Measurements from ENCODE around the gene P2RX5.

DNA sequence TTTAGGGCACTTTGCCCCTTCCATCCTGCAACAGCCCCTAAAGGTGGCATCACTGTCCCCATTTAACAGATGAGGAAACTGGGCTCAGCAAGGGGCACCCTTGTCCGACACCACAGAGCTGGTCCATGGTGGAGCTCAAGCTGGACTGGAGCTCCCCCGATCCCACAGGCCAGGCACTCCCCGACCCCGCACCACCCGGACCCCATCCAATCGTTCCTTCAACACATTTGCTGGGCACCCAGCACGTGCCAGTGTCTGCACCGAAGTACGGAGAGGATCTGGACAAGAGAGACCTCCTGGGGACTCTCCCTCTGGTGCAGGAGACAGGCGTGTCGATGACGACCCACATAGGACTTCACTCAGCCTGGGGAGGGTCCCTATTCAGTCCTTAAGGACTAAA lies 13.9 kb downstream of the P2RX5 start:
- TF ChIP-seq TAF1 (IDR thresholded peaks at IDR 0.05; ENCODE audit: borderline replicate concordance, insufficient read depth, low read length) (no peak), POLR2AphosphoS5 (IDR thresholded peaks at IDR 0.05; ENCODE audit: low read depth, low read length) (no peak), SIN3A (IDR thresholded peaks at IDR 0.05; ENCODE audit: borderline replicate concordance, insufficient read depth, low read length) (no peak), FOXP2 (optimal IDR thresholded peaks at IDR 0.05; ENCODE audit: borderline replicate concordance, extremely low read depth, extremely low read length, insufficient read depth) (no peak)
- TF ChIP-seq, protein P1, sequence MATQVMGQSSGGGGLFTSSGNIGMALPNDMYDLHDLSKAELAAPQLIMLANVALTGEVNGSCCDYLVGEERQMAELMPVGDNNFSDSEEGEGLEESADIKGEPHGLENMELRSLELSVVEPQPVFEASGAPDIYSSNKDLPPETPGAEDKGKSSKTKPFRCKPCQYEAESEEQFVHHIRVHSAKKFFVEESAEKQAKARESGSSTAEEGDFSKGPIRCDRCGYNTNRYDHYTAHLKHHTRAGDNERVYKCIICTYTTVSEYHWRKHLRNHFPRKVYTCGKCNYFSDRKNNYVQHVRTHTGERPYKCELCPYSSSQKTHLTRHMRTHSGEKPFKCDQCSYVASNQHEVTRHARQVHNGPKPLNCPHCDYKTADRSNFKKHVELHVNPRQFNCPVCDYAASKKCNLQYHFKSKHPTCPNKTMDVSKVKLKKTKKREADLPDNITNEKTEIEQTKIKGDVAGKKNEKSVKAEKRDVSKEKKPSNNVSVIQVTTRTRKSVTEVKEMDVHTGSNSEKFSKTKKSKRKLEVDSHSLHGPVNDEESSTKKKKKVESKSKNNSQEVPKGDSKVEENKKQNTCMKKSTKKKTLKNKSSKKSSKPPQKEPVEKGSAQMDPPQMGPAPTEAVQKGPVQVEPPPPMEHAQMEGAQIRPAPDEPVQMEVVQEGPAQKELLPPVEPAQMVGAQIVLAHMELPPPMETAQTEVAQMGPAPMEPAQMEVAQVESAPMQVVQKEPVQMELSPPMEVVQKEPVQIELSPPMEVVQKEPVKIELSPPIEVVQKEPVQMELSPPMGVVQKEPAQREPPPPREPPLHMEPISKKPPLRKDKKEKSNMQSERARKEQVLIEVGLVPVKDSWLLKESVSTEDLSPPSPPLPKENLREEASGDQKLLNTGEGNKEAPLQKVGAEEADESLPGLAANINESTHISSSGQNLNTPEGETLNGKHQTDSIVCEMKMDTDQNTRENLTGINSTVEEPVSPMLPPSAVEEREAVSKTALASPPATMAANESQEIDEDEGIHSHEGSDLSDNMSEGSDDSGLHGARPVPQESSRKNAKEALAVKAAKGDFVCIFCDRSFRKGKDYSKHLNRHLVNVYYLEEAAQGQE (IDR thresholded peaks at IDR 0.05; ENCODE audit: insufficient read depth in 1 of 2, low read depth in 2 of 2, low read length in 2 of 2), result no peak
